SH-SY5Y (cell line): ENCODE data around the gene GNG4.

Source experiments
- GATA2 ChIP-seq: IDR thresholded peaks from 2 replicates; pipeline ENCODE4 v1.6.1; 2011; ENCODE audit warnings: mild to moderate bottlenecking, low read depth, low read length
- GATA3 ChIP-seq: IDR thresholded peaks from 2 replicates; pipeline ENCODE4 v1.6.1; 2011; ENCODE audit warnings: low read depth, mild to moderate bottlenecking, low read length, moderate library complexity

DNA sequence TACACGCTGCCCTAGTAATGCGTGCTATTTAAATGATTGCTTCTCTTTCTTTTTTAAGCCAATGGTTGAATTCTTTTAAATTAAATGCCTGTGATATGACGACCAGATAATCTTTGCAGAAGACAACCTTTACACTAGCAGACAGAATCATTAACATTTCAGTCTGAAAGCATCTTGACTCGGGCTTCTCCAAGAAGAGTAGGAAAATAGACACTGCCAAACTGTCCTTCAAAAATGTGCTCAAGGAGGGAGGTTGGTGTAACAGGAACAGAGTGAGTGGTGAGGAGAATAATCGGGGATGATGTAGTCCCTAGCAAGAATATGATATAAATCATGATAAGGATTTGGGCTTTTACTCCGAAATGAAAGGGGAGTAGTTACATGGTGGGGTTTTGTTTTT is 138.8 kb downstream of the GNG4 start:
- TF ChIP-seq GATA3 (no peak), GATA2 (no peak)
